Activated naive CD8-positive, alpha-beta T cell treated with anti-CD3 and anti-CD28 coated beads, Interleukin-2, amount 50 U/mL, for 24 hours (primary cell): ENCODE measurements around the gene UGT1A10.

Experiments
- ATAC-seq: fragments of 150-1000 bp; cut with Tn5 transposase; one replicate; pipeline ENCODE4 v1.10.0; 2021
- DNase-seq: peaks from one replicate; pipeline ENCODE4 v3.0.0; 2021
- H3K27ac Mint-ChIP-seq: one replicate; pipeline ENCODE4 v1.8.0; 2021; ENCODE audit warnings: mild to moderate bottlenecking, mixed read lengths
- H3K27me3 Mint-ChIP-seq: one replicate; pipeline ENCODE4 v1.8.0; 2021; ENCODE audit warnings: mixed read lengths
- H3K36me3 Mint-ChIP-seq: one replicate; pipeline ENCODE4 v1.8.0; 2021; ENCODE audit warnings: low read depth, mixed read lengths
- H3K4me1 Mint-ChIP-seq: one replicate; pipeline ENCODE4 v1.8.0; 2021; ENCODE audit warnings: mixed read lengths
- H3K4me3 Mint-ChIP-seq: one replicate; pipeline ENCODE4 v1.8.0; 2021; ENCODE audit warnings: mild to moderate bottlenecking, moderate library complexity, mixed read lengths
- H3K9me3 Mint-ChIP-seq: one replicate; pipeline ENCODE4 v1.8.0; 2021; ENCODE audit warnings: mixed read lengths

Gene UGT1A10

GRCh38 chr2:233816334-233816733 is 180.1 kb downstream of the UGT1A10 start:
- ATAC-seq (no peak), DNase-seq (no peak)
- H3K36me3 Mint-ChIP-seq, result no peaks in the 10 kb centered on the region
- peaks cover 5% of the 10 kb centered on the region for H3K27me3 Mint-ChIP-seq
- no peak overlapping the region for H3K4me3 Mint-ChIP-seq
- H3K27ac Mint-ChIP-seq, result no peak overlapping the region
- no peaks in the 10 kb centered on the region for H3K9me3 Mint-ChIP-seq
- no peaks in the 10 kb centered on the region for H3K4me1 Mint-ChIP-seq

GRCh38 chr2:233816771-233817170 is 180.5 kb downstream of the UGT1A10 start:
- DNase-seq, result no peak
- Mint-ChIP-seq H3K27ac (no peak overlapping the region), H3K4me3 (no peak overlapping the region), H3K9me3 (no peaks in the 10 kb centered on the region), H3K36me3 (no peaks in the 10 kb centered on the region), H3K27me3 (peaks cover 5% of the 10 kb centered on the region), H3K4me1 (no peaks in the 10 kb centered on the region)
- no peak for ATAC-seq

GRCh38 chr2:233817361-233817911 is 181.2 kb downstream of the UGT1A10 start:
- no peak for ATAC-seq
- Mint-ChIP-seq H3K36me3 (no peaks in the 10 kb centered on the region), H3K4me1 (no peaks in the 10 kb centered on the region), H3K4me3 (no peak overlapping the region), H3K27ac (no peak overlapping the region), H3K9me3 (no peaks in the 10 kb centered on the region), H3K27me3 (peaks cover 3% of the 10 kb centered on the region)
- no peak for DNase-seq

GRCh38 chr2:233817995-233818638 is 181.9 kb downstream of the UGT1A10 start:
- Mint-ChIP-seq H3K36me3 (no peaks in the 10 kb centered on the region), H3K4me1 (no peaks in the 10 kb centered on the region), H3K27me3 (peaks cover 3% of the 10 kb centered on the region), H3K9me3 (no peaks in the 10 kb centered on the region), H3K27ac (no peak overlapping the region), H3K4me3 (no peak overlapping the region)
- no peak for DNase-seq
- no peak for ATAC-seq

GRCh38 chr2:233818639-233819621 is 182.7 kb downstream of the UGT1A10 start:
- Mint-ChIP-seq H3K27me3 (peaks cover 3% of the 10 kb centered on the region), H3K4me3 (no peak overlapping the region), H3K27ac (no peak overlapping the region), H3K4me1 (no peaks in the 10 kb centered on the region), H3K36me3 (no peaks in the 10 kb centered on the region), H3K9me3 (no peaks in the 10 kb centered on the region)
- no peak for ATAC-seq
- no peak for DNase-seq

GRCh38 chr2:233819884-233820773 is 183.9 kb downstream of the UGT1A10 start:
- Mint-ChIP-seq H3K27ac (no peak overlapping the region), H3K9me3 (no peaks in the 10 kb centered on the region), H3K4me3 (no peak overlapping the region), H3K27me3 (peaks cover 3% of the 10 kb centered on the region), H3K36me3 (no peaks in the 10 kb centered on the region), H3K4me1 (no peaks in the 10 kb centered on the region)
- DNase-seq (no peak), ATAC-seq (no peak)

- Mint-ChIP-seq H3K4me1 (no peaks in the 10 kb centered on the region), H3K4me3 (no peak overlapping the region), H3K27ac (no peak overlapping the region), H3K27me3 (peaks cover 5% of the 10 kb centered on the region), H3K9me3 (no peaks in the 10 kb centered on the region), H3K36me3 (no peaks in the 10 kb centered on the region)
- no peak for ATAC-seq
- no peak for DNase-seq
These were observed 184.5 kb downstream of the UGT1A10 start for GRCh38 chr2:233820774-233821105.

GRCh38 chr2:233821196-233821595 is 184.9 kb downstream of the UGT1A10 start:
- Mint-ChIP-seq H3K4me3 (no peak overlapping the region), H3K27me3 (peaks cover 7% of the 10 kb centered on the region), H3K9me3 (no peaks in the 10 kb centered on the region), H3K4me1 (no peaks in the 10 kb centered on the region), H3K36me3 (no peaks in the 10 kb centered on the region), H3K27ac (no peak overlapping the region)
- DNase-seq (no peak), ATAC-seq (no peak)

GRCh38 chr2:233821709-233822100 is 185.5 kb downstream of the UGT1A10 start:
- Mint-ChIP-seq H3K4me1 (no peaks in the 10 kb centered on the region), H3K27me3 (peaks cover 8% of the 10 kb centered on the region), H3K9me3 (no peaks in the 10 kb centered on the region), H3K36me3 (no peaks in the 10 kb centered on the region), H3K27ac (no peak overlapping the region), H3K4me3 (no peak overlapping the region)
- DNase-seq (no peak), ATAC-seq (no peak)

GRCh38 chr2:233822101-233822771 is 186.0 kb downstream of the UGT1A10 start:
- ATAC-seq, result no peak
- H3K36me3 Mint-ChIP-seq, result no peaks in the 10 kb centered on the region
- H3K4me3 Mint-ChIP-seq, result no peak overlapping the region
- peaks cover 8% of the 10 kb centered on the region for H3K27me3 Mint-ChIP-seq
- no peak overlapping the region for H3K27ac Mint-ChIP-seq
- no peak for DNase-seq
- H3K4me1 Mint-ChIP-seq, result no peaks in the 10 kb centered on the region
- no peaks in the 10 kb centered on the region for H3K9me3 Mint-ChIP-seq
